ENCODE measurements around the gene EFNB2.

Gene EFNB2

GRCh38 chr13:106535552-106536243, at the start of gene EFNB2:
Gene EFNB2, minus strand, starts transcription at chr13:106535662. Its CDS starts 698 bp downstream, at chr13:106534964.
- DNase-seq = peak; percentile 93

GRCh38 chr13:106581225-106581624, 45.8 kb upstream of the EFNB2 start:
- no peak for DNase-seq

- DNase-seq = no peak
These were observed 40.4 kb upstream of the EFNB2 start for GRCh38 chr13:106575896-106576295.

- DNase-seq = peak; percentile 45
These were observed 38.4 kb upstream of the EFNB2 start for GRCh38 chr13:106573868-106574267.

- no peak for DNase-seq
These were observed 37.9 kb upstream of the EFNB2 start for GRCh38 chr13:106573284-106573846.

GRCh38 chr13:106570299-106570852, 34.9 kb upstream of the EFNB2 start:
- no peak for DNase-seq

- DNase-seq = no peak
These were observed 34.0 kb upstream of the EFNB2 start for GRCh38 chr13:106569233-106570095.

GRCh38 chr13:106568299-106569003, 33.0 kb upstream of the EFNB2 start:
- no peak for DNase-seq

- peak; percentile 97 for DNase-seq
These were observed 32.2 kb upstream of the EFNB2 start, which contains the start of gene ARGLU1 for GRCh38 chr13:106567474-106568298. Gene ARGLU1, minus strand, starts transcription at chr13:106568137. Its CDS starts 218 bp downstream, at chr13:106567919.

- peak; percentile 79 for DNase-seq
These were observed 31.4 kb upstream of the EFNB2 start for GRCh38 chr13:106566641-106567473.

GRCh38 chr13:106565127-106565775, 29.8 kb upstream of the EFNB2 start:
- no peak for DNase-seq

- DNase-seq = no peak
These were observed 26.8 kb upstream of the EFNB2 start for GRCh38 chr13:106562301-106562700.

- no peak for DNase-seq
These were observed 26.2 kb upstream of the EFNB2 start for GRCh38 chr13:106561551-106562170.

- no peak for DNase-seq
These were observed 25.4 kb upstream of the EFNB2 start for GRCh38 chr13:106560821-106561220.

GRCh38 chr13:106558527-106558926, 23.1 kb upstream of the EFNB2 start:
- no peak for DNase-seq

- no peak for DNase-seq
These were observed 20.3 kb upstream of the EFNB2 start for GRCh38 chr13:106555631-106556328.

GRCh38 chr13:106551751-106552150, 16.3 kb upstream of the EFNB2 start:
- DNase-seq = no peak

GRCh38 chr13:106551350-106551749, 15.9 kb upstream of the EFNB2 start:
- DNase-seq = no peak

GRCh38 chr13:106550570-106551135, 15.2 kb upstream of the EFNB2 start:
- DNase-seq = no peak
